Measurements from ENCODE around the gene DYRK1B. TPM values are rescaled to one million over a fixed set of nuclear protein-coding genes. Genes with fewer than 3 reads are reported as not detected.

Gene DYRK1B
- total RNA-seq, 1 experiment from 2014 or later, result 322 TPM

DNA sequence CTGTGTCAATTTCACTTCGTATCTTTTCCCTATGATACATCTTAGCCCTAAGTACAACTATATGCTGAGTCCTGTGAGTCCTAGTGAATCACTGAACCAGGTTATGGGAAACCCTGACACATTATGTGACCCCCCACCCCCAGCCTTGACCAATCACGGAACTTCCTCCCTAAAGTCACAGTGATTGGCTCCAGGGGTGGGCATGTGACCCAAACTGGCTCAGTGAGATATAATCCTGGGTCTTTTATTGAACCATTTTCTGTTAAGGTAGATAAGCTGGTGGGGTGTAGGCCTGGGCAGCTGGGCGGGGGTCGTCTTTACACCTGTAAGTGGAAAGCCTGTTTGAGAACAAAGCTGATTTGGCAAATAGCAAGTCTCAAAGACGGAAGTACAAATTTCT lies 32.0 kb upstream of the DYRK1B start:
- DNase-seq (ENCODE audit: low read depth, low spot score) (no peak), ATAC-seq (0 out of 2 replicates have a peak, but pooled peaks have one; percentile 1)
- intact Hi-C loops (cut with micrococcal nuclease; ENCODE audit: unreplicated experiment) (no loop called here), in situ Hi-C loops (cut with HindIII; ENCODE audit: low pct_unique_long_range_greater_than_20kb, low sequenced_read_pairs) (loop anchor here (5.0 to 10.0 kb wide), 3 partner anchors 71 to 321 kb away; partner anchors contain the start of gene EID2)
- H3K4me1 ChIP-seq (ENCODE audit: control insufficient read depth, insufficient read depth, low read length), result no peaks in the 10 kb centered on the region
- H3K9me3 ChIP-seq (ENCODE audit: control insufficient read depth, insufficient read depth, low read depth, low read length), result no peaks in the 10 kb centered on the region
- no peak overlapping the region for H3K4me3 ChIP-seq (ENCODE audit: low read depth in 2 of 2, low read length in 2 of 2)
- no TSS peak for BruUV-seq (replicated peaks)
- ChIA-PET POLR2A (no interaction called here), CTCF (interaction anchor here (0.6 to 2.3 kb wide), 5 partner anchors 19 to 298 kb away, joined by 3 to 12 read pairs (median 6); no protein-coding TSS in a partner anchor)
- H3K27me3 ChIP-seq (ENCODE audit: control insufficient read depth, insufficient read depth, low read length), result peaks cover 12% of the 10 kb centered on the region; the same call in 1 of the 2 replicates
- TF ChIP-seq TCF7L2 (IDR thresholded peaks at IDR 0.05; ENCODE audit: low read depth, low read length) (no peak), POLR2AphosphoS5 (IDR thresholded peaks at IDR 0.05; ENCODE audit: low read depth, low read length) (no peak), SIN3A (IDR thresholded peaks at IDR 0.05; ENCODE audit: borderline replicate concordance, insufficient read depth, low read depth, low read length) (no peak)
- TF ChIP-seq, protein P1, sequence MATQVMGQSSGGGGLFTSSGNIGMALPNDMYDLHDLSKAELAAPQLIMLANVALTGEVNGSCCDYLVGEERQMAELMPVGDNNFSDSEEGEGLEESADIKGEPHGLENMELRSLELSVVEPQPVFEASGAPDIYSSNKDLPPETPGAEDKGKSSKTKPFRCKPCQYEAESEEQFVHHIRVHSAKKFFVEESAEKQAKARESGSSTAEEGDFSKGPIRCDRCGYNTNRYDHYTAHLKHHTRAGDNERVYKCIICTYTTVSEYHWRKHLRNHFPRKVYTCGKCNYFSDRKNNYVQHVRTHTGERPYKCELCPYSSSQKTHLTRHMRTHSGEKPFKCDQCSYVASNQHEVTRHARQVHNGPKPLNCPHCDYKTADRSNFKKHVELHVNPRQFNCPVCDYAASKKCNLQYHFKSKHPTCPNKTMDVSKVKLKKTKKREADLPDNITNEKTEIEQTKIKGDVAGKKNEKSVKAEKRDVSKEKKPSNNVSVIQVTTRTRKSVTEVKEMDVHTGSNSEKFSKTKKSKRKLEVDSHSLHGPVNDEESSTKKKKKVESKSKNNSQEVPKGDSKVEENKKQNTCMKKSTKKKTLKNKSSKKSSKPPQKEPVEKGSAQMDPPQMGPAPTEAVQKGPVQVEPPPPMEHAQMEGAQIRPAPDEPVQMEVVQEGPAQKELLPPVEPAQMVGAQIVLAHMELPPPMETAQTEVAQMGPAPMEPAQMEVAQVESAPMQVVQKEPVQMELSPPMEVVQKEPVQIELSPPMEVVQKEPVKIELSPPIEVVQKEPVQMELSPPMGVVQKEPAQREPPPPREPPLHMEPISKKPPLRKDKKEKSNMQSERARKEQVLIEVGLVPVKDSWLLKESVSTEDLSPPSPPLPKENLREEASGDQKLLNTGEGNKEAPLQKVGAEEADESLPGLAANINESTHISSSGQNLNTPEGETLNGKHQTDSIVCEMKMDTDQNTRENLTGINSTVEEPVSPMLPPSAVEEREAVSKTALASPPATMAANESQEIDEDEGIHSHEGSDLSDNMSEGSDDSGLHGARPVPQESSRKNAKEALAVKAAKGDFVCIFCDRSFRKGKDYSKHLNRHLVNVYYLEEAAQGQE (IDR thresholded peaks at IDR 0.05; ENCODE audit: insufficient read depth in 1 of 2, low read depth in 2 of 2, low read length in 1 of 2), result no peak
- TF ChIP-seq, protein P2, sequence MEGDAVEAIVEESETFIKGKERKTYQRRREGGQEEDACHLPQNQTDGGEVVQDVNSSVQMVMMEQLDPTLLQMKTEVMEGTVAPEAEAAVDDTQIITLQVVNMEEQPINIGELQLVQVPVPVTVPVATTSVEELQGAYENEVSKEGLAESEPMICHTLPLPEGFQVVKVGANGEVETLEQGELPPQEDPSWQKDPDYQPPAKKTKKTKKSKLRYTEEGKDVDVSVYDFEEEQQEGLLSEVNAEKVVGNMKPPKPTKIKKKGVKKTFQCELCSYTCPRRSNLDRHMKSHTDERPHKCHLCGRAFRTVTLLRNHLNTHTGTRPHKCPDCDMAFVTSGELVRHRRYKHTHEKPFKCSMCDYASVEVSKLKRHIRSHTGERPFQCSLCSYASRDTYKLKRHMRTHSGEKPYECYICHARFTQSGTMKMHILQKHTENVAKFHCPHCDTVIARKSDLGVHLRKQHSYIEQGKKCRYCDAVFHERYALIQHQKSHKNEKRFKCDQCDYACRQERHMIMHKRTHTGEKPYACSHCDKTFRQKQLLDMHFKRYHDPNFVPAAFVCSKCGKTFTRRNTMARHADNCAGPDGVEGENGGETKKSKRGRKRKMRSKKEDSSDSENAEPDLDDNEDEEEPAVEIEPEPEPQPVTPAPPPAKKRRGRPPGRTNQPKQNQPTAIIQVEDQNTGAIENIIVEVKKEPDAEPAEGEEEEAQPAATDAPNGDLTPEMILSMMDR (IDR thresholded peaks at IDR 0.05), result no peak
- no peaks in the 10 kb centered on the region for H3K36me3 ChIP-seq (ENCODE audit: control insufficient read depth, insufficient read depth, low read length)
- H3K27ac ChIP-seq (ENCODE audit: low read length), result no peak overlapping the region

GRCh38 chr19:39865186-39865585 lies 31.2 kb upstream of the DYRK1B start:
- intact Hi-C loops (cut with micrococcal nuclease; ENCODE audit: unreplicated experiment) (no loop called here), in situ Hi-C loops (cut with HindIII; ENCODE audit: low pct_unique_long_range_greater_than_20kb, low sequenced_read_pairs) (loop anchor here (5.0 to 10.0 kb wide), 3 partner anchors 72 to 320 kb away; partner anchors contain the start of gene EID2)
- ATAC-seq (no peak), DNase-seq (ENCODE audit: low read depth, low spot score) (no peak)
- Histone ChIP-seq H3K4me3 (ENCODE audit: low read depth in 2 of 2, low read length in 2 of 2) (no peak overlapping the region), H3K4me1 (ENCODE audit: control insufficient read depth, insufficient read depth, low read length) (no peaks in the 10 kb centered on the region), H3K36me3 (ENCODE audit: control insufficient read depth, insufficient read depth, low read length) (no peaks in the 10 kb centered on the region), H3K27me3 (ENCODE audit: control insufficient read depth, insufficient read depth, low read length) (peaks cover 12% of the 10 kb centered on the region; the same call in 1 of the 2 replicates), H3K27ac (ENCODE audit: low read length) (no peak overlapping the region), H3K9me3 (ENCODE audit: control insufficient read depth, insufficient read depth, low read depth, low read length) (no peaks in the 10 kb centered on the region)
- no TSS peak for BruUV-seq (replicated peaks)
- POLR2A ChIA-PET, result no interaction called here
- TF ChIP-seq, protein P2 (IDR thresholded peaks at IDR 0.05), result no peak
- no peak for TF ChIP-seq SIN3A (IDR thresholded peaks at IDR 0.05; ENCODE audit: borderline replicate concordance, insufficient read depth, low read depth, low read length)
- TF ChIP-seq, protein P1 (IDR thresholded peaks at IDR 0.05; ENCODE audit: insufficient read depth in 1 of 2, low read depth in 2 of 2, low read length in 1 of 2), result no peak
- TF ChIP-seq TCF7L2 (IDR thresholded peaks at IDR 0.05; ENCODE audit: low read depth, low read length), result no peak
- TF ChIP-seq POLR2AphosphoS5 (IDR thresholded peaks at IDR 0.05; ENCODE audit: low read depth, low read length), result no peak
- CTCF ChIA-PET, result no interaction called here

All from Panc1 (cell line).